ENCODE data around the gene MEGF8. TPM values are rescaled to one million over a fixed set of nuclear protein-coding genes. Genes with fewer than 3 reads are reported as not detected.

Gene MEGF8
- total and polyA plus RNA-seq, 2 of the 8 experiments (the other 6 are each of a cell fraction or from before 2014, with no cell fraction given), result 13.0 to 23.7 TPM

- Histone ChIP-seq H2BK15ac (ENCODE audit: low read length) (no peak overlapping the region), H4K5ac (ENCODE audit: insufficient read length, low read depth, low read length) (no peak overlapping the region), H3K14ac (ENCODE audit: insufficient read length) (no peak overlapping the region), H4K8ac (ENCODE audit: extremely low read depth, insufficient read depth, low read length) (no peak overlapping the region), H3K23ac (ENCODE audit: insufficient read length) (no peak overlapping the region), H2BK120ac (replicated peaks; ENCODE audit: low read depth, low read length) (no peak overlapping the region), H2BK12ac (ENCODE audit: low read depth, low read length) (no peak overlapping the region), H3K79me2 (ENCODE audit: control insufficient read depth in 1 of 2, insufficient read depth in 2 of 2, low read length in 2 of 2) (no peaks in the 10 kb centered on the region), H3K4ac (replicated peaks; ENCODE audit: insufficient read length, low read depth, low read length) (no peak overlapping the region), H3K4me3 (ENCODE audit: extremely low read depth in 1 of 4, insufficient read depth in 2 of 4, low read depth in 3 of 4, low read length in 4 of 4) (no peak overlapping the region), H3K4me2 (ENCODE audit: insufficient read depth in 1 of 2, low read depth in 2 of 2, low read length in 2 of 2) (no peak overlapping the region), H3K9me3 (ENCODE audit: insufficient read depth in 2 of 2, low read depth in 1 of 2, low read length in 1 of 2) (no peaks in the 10 kb centered on the region), H3K56ac (replicated peaks; ENCODE audit: insufficient read length, low read depth, low read length) (no peak overlapping the region), H2AFZ (ENCODE audit: low read length) (no peak overlapping the region), H2BK5ac (ENCODE audit: low read depth, low read length) (no peak overlapping the region), H2BK20ac (ENCODE audit: low read length) (no peak overlapping the region), H4K20me1 (replicated peaks in 1 of 2; ENCODE audit: control insufficient read depth in 1 of 2, insufficient read depth in 2 of 2, low read length in 2 of 2) (peaks cover 19 to 34% of the 10 kb centered on the region in 2 experiments), H3K79me1 (ENCODE audit: low read depth, low read length) (no peaks in the 10 kb centered on the region), H2AK5ac (ENCODE audit: low read depth, low read length) (no peak overlapping the region), H3K36me3 (ENCODE audit: control insufficient read depth in 2 of 4, insufficient read depth in 4 of 4, low read length in 3 of 4) (no peaks in the 10 kb centered on the region; a peak in 3 of 8 replicates), H4K91ac (replicated peaks; ENCODE audit: insufficient read length, low read length) (no peak overlapping the region), H3K9ac (replicated peaks in 1 of 4; ENCODE audit: extremely low read depth in 1 of 4, low read depth in 3 of 4, low read length in 3 of 4) (no peak overlapping the region), H3K27ac (ENCODE audit: low read depth, low read length) (no peak overlapping the region), H3K4me1 (replicated peaks in 1 of 4; ENCODE audit: control insufficient read depth in 3 of 4, insufficient read depth in 4 of 4, low read length in 3 of 4) (peaks cover 0 to 9% (median 1%) of the 10 kb centered on the region in 4 experiments; a peak in 2 of 7 replicates), H3K23me2 (ENCODE audit: low read depth, low read length) (0 out of 2 replicates have a peak, but pooled peaks cover 2% of the 10 kb centered on the region), H3K18ac (ENCODE audit: extremely low read depth, low read length) (no peak overlapping the region), H3K27me3 (replicated peaks in 1 of 4; ENCODE audit: control insufficient read depth in 3 of 4, extremely low read depth in 1 of 4, insufficient read depth in 3 of 4, low read length in 3 of 4) (peaks cover 0 to 19% (median 15%) of the 10 kb centered on the region in 4 experiments; a peak in 5 of 7 replicates)
- no peak for DNase-seq (ENCODE audit: low read depth in 1 of 2, low spot score in 2 of 2)
- POLR2A ChIA-PET (ENCODE audit: partially characterized antibody), result interaction anchor here (1.4 to 1.6 kb wide), 3 partner anchors 12 to 31 kb away, joined by 3 to 4 read pairs (median 3); no protein-coding TSS in a partner anchor
- 95% methylated on average over 6 of the region's 6 CpGs; no CpG with 5 or more reads in 1 of the 2 experiments for whole genome bisulfite sequencing, 2 experiments (ENCODE audit: extremely low coverage in 1 of 2, insufficient coverage in 1 of 2, insufficient read length in 1 of 2, insufficient replicate concordance in 2 of 2, low coverage in 1 of 2, low lambda C conversion rate in 2 of 2, missing lambda C conversion rate in 1 of 2)
- no peak for FAIRE-seq
- CTCF ChIA-PET (ENCODE audit: partially characterized antibody), result interaction anchor here (0.9 to 6.6 kb wide), 3 partner anchors 9 to 17 kb away, joined by 3 to 38 read pairs (median 3); no protein-coding TSS in a partner anchor
- TF ChIP-seq TAF1 (IDR thresholded peaks at IDR 0.05; ENCODE audit: low read depth, low read length), result no peak
- no peak for TF ChIP-seq RAD21 (IDR thresholded peaks at IDR 0.05 in 1 of 2, conservative IDR thresholded peaks at IDR 0.05 in 1 of 2; ENCODE audit: low read depth in 2 of 2, low read length in 2 of 2)
- TF ChIP-seq TCF12 (IDR thresholded peaks at IDR 0.05; ENCODE audit: low read depth, low read length), result no peak
- no peak for TF ChIP-seq MAFK (IDR thresholded peaks at IDR 0.05; ENCODE audit: low read depth, low read length)
- TF ChIP-seq SP1 (IDR thresholded peaks at IDR 0.05; ENCODE audit: low read depth, low read length), result no peak
- TF ChIP-seq BACH1 (IDR thresholded peaks at IDR 0.05; ENCODE audit: low read length), result no peak
- TF ChIP-seq BCL11A (IDR thresholded peaks at IDR 0.05; ENCODE audit: low read depth in 2 of 2, low read length in 2 of 2), result no peak
- no peak for TF ChIP-seq SP2 (IDR thresholded peaks at IDR 0.05; ENCODE audit: low read length)
- TF ChIP-seq ZNF274 (IDR thresholded peaks at IDR 0.05; ENCODE audit: borderline replicate concordance, extremely low read depth, low read length), result no peak
- TF ChIP-seq POLR2AphosphoS5 (IDR thresholded peaks at IDR 0.05; ENCODE audit: low read depth, low read length), result no peak
- TF ChIP-seq ATF3 (IDR thresholded peaks at IDR 0.05; ENCODE audit: insufficient read depth, low read depth, low read length), result no peak
- TF ChIP-seq HDAC6 (IDR thresholded peaks at IDR 0.05; ENCODE audit: low read depth, low read length), result no peak
- no peak for TF ChIP-seq CTBP2 (IDR thresholded peaks at IDR 0.05; ENCODE audit: borderline replicate concordance, insufficient read depth, insufficient read length, low read length)
- no peak for TF ChIP-seq NANOG (IDR thresholded peaks at IDR 0.05; ENCODE audit: insufficient read depth, low read depth, low read length, poor library complexity, severe bottlenecking)
Observed at GRCh38 chr19:42409477-42409876, 84.0 kb downstream of the MEGF8 start.
